SK-N-MC (cell line): ENCODE results near the gene EPHA3.

Source experiments
- EZH2 ChIP-seq: fragments of 200-600 bp; sonication (generic); IDR thresholded peaks from one replicate; pipeline ENCODE4 v1.6.1; 2017; ENCODE audit warnings: antibody characterized with exemption
- FOXP2 ChIP-seq: optimal IDR thresholded peaks from 2 replicates; pipeline ENCODE3; 2011; ENCODE audit warnings: mild to moderate bottlenecking, moderate library complexity; ENCODE audit not compliant: insufficient read depth; ENCODE audit errors: extremely low read length, control extremely low read depth
- POLR2AphosphoS5 ChIP-seq: IDR thresholded peaks from 2 replicates; pipeline ENCODE4 v1.6.1; 2012; ENCODE audit warnings: mild to moderate bottlenecking, low read depth, low read length, borderline replicate concordance

GRCh38 chr3:89474333-89475130 lies 367.1 kb downstream of the EPHA3 start:
- no peak for TF ChIP-seq EZH2
- TF ChIP-seq POLR2AphosphoS5: no peak
- TF ChIP-seq FOXP2: no peak
